ENCODE measurements around the gene C1RL. TPM values are rescaled to one million over a fixed set of nuclear protein-coding genes. Genes with fewer than 3 reads are reported as not detected.

Gene C1RL, protein sequence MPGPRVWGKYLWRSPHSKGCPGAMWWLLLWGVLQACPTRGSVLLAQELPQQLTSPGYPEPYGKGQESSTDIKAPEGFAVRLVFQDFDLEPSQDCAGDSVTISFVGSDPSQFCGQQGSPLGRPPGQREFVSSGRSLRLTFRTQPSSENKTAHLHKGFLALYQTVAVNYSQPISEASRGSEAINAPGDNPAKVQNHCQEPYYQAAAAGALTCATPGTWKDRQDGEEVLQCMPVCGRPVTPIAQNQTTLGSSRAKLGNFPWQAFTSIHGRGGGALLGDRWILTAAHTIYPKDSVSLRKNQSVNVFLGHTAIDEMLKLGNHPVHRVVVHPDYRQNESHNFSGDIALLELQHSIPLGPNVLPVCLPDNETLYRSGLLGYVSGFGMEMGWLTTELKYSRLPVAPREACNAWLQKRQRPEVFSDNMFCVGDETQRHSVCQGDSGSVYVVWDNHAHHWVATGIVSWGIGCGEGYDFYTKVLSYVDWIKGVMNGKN
- total RNA-seq (ENCODE audit: low replicate concordance), result 32.4 and 58.0 TPM in 2 replicates
- long read RNA-seq, transcript C1RL-207 (2 exons, 354 nt), result major isoform, 8 of 21 reads
- long read RNA-seq, partial matches to known transcripts, result 6 of 21 reads
- long read RNA-seq, other reads (novel, unspliced or antisense), result 3 of 21 reads

DNA sequence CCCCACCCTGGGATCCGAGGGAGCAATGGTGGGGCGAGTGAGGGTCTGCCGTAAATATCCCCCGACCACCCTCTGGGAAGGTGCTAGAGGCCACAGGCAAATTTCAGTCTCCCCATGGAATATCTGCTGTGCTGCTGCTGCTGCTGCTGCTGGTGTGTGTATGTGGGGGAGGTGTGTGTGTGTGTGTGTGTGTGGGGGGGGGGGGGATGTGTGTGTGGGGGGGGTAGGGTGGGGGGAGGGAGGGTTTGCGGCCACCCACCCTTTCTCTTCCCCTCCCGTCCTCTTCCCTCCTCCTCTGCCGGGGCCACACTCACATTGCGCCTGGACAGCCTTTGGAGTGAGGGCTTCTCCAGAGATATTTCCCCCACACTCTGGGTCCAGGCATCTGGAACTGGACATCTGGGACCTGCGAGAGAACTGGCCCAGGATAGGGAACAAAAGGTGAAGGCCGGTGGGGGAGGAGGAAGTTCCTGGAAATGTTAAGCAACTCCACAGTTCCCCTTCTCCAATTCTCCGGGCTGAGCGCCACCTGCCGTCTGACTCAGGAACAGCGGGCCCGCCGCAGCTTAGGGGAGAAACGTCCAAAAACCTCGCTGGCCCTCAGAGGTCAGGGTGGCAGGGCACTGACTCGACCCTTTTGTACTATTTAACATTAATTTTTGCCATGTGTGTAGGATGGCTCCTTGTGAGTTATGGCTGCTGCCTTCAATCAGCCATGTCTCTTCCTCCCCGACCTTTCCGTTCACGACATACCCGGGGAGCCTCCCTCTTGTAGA lies at the start of gene C1RL:
Gene C1RL (minus strand): TSS at position 419 of the 776 bp plus-strand sequence. CDS start 34 bp downstream, at position 385.
- H3K9me3 Mint-ChIP-seq, result no peaks in the 10 kb centered on the region
- peak; percentile 90 for DNase-seq (ENCODE audit: extremely low spot score, unreplicated experiment)
- no peaks in the 10 kb centered on the region for H3K27me3 Mint-ChIP-seq
- peaks cover 22% of the 10 kb centered on the region for H3K36me3 Mint-ChIP-seq
- TF ChIP-seq, protein P1, sequence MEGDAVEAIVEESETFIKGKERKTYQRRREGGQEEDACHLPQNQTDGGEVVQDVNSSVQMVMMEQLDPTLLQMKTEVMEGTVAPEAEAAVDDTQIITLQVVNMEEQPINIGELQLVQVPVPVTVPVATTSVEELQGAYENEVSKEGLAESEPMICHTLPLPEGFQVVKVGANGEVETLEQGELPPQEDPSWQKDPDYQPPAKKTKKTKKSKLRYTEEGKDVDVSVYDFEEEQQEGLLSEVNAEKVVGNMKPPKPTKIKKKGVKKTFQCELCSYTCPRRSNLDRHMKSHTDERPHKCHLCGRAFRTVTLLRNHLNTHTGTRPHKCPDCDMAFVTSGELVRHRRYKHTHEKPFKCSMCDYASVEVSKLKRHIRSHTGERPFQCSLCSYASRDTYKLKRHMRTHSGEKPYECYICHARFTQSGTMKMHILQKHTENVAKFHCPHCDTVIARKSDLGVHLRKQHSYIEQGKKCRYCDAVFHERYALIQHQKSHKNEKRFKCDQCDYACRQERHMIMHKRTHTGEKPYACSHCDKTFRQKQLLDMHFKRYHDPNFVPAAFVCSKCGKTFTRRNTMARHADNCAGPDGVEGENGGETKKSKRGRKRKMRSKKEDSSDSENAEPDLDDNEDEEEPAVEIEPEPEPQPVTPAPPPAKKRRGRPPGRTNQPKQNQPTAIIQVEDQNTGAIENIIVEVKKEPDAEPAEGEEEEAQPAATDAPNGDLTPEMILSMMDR (conservative IDR thresholded peaks at IDR 0.05), result peak; percentile 97
- H3K4me3 Mint-ChIP-seq, result peak within 1 kb of the TSS; percentile 95
- peaks cover 5% of the 10 kb centered on the region for H3K4me1 Mint-ChIP-seq (ENCODE audit: unreplicated experiment)
- peak within 1 kb of the TSS; percentile 96 for H3K27ac Mint-ChIP-seq

DNA sequence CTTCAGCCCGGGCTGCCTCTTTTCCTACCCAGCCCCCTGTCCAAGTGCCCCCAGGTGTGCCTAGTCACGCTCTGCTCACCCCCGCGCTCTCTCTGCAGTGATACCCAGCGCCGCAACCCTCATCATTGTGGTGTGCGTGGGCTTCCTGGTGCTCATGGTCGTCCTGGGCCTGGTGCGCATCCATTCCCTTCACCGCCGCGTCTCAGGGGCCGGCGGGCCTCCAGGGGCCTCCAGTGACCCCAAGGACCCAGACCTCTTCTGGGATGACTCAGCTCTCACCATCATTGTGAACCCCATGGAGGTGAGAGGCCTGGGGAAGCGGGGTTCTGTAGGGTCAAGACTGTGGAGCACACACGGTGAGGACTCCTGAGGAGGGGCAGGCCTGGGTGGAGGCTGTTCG lies 48.4 kb upstream of the C1RL start:
- no peak overlapping the region for H3K4me3 Mint-ChIP-seq
- DNase-seq (ENCODE audit: extremely low spot score, unreplicated experiment), result no peak
- H3K27ac Mint-ChIP-seq, result no peak overlapping the region
- H3K36me3 Mint-ChIP-seq, result peaks cover 19% of the 10 kb centered on the region
- H3K9me3 Mint-ChIP-seq, result no peaks in the 10 kb centered on the region
- H3K27me3 Mint-ChIP-seq, result peaks cover 11% of the 10 kb centered on the region
- peaks cover 6% of the 10 kb centered on the region for H3K4me1 Mint-ChIP-seq (ENCODE audit: unreplicated experiment)
- TF ChIP-seq, protein P1 (conservative IDR thresholded peaks at IDR 0.05), result no peak

DNA sequence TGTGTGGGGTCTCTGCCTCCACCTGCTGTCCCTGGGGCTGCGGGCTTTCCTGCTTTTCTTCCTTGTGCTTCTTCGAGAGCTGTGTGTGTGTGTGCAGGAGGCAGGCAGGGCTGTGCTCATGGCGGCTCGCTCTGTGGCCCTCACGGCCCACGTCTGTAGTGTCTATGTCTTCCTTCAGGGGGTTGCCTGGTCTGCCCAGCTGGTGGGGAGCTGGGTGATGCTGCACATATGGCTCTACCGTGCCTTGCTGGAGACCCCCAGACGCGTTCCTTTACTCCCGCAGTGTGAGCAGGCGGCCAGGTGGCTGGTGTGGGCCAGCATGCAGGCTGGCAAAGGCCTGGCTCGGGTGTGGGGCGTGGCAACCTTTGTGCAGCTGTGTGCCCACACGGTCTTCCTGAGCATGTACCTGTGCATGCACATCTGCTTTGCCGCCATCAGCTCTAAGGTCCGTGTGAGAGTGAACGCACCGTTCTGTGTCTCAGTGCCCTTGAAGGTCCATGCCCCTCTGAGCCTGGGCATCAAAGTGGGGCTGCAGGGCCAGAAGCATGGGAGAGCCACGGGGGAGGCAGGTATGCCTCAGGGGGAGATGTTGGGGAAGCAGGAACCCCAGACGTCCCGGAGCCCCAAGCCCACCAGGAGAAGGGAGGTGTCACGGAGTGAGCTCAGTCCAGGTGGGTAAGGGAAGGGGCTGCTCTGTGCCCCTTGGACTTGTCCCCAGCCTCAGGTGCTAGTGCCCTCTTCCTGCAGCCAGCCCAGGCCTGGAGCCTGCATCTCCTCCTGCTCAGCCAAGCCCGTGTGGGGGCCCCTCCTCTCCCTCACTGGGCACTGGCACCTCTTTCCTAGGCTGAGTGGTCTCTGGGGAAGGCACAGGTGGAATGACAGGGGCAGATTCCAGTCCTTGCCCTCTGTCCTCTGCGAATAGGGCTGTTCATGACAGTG lies 47.5 kb upstream of the C1RL start:
- Mint-ChIP-seq H3K4me1 (ENCODE audit: unreplicated experiment) (peaks cover 6% of the 10 kb centered on the region), H3K9me3 (no peaks in the 10 kb centered on the region), H3K27me3 (peaks cover 2% of the 10 kb centered on the region), H3K27ac (peak overlapping the region; percentile 61), H3K4me3 (no peak overlapping the region), H3K36me3 (peaks cover 19% of the 10 kb centered on the region)
- TF ChIP-seq, protein P1 (conservative IDR thresholded peaks at IDR 0.05), result no peak
- DNase-seq (ENCODE audit: extremely low spot score, unreplicated experiment), result no peak

DNA sequence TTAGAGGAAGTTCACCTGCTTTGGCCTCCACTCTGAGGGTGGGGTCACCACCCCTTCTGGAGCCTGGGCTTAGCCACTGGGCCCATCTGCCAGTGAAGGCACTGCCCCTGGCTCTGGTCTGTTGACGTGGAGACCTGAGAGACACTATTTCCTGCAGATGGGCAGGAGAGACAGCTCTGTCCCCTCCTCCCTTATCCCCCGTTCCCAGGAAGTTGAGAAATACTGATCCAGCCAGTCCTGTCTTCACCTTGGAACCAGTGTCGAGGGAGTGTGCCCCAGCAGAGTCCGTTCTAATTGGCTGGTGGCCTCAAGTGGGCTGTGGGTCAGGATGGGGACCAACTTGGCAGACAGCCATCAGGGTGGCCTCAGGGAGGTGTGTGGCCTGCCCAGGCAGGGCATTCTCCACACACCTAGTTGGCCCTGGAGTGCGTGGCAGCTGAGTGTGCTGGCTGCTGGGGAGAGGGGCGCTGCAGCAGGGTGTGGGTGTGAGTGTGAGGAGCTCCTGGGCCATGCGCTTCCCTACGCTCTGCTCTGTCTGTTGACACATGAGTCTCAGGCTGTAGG lies 46.5 kb upstream of the C1RL start:
- Mint-ChIP-seq H3K4me3 (no peak overlapping the region), H3K27ac (peak overlapping the region; percentile 61), H3K9me3 (no peaks in the 10 kb centered on the region), H3K36me3 (peaks cover 18% of the 10 kb centered on the region), H3K27me3 (no peaks in the 10 kb centered on the region), H3K4me1 (ENCODE audit: unreplicated experiment) (peaks cover 6% of the 10 kb centered on the region)
- TF ChIP-seq, protein P1 (conservative IDR thresholded peaks at IDR 0.05), result no peak
- DNase-seq (ENCODE audit: extremely low spot score, unreplicated experiment), result no peak

Measured in type B pancreatic cell (in vitro differentiated cells).